HG03025 (cell line): ENCODE measurements around the gene DPY19L1.
A peak's percentile ranks its signal among the peaks of the same experiment; 100 is the strongest.
"Not testable (repeated sequence)": the region's sequence is repeated elsewhere in the genome, so short reads cannot be mapped to it uniquely, and the experiment has no call there.

Experiments
- ATAC-seq: cut with Tn5 transposase; IDR thresholded peaks from one replicate; pipeline ENCODE4 v1.9.1; 2021; ENCODE audit warnings: mild to moderate bottlenecking, moderate library complexity; ENCODE audit not compliant: unreplicated experiment, low FRiP score

The DPY19L1 gene

DNA sequence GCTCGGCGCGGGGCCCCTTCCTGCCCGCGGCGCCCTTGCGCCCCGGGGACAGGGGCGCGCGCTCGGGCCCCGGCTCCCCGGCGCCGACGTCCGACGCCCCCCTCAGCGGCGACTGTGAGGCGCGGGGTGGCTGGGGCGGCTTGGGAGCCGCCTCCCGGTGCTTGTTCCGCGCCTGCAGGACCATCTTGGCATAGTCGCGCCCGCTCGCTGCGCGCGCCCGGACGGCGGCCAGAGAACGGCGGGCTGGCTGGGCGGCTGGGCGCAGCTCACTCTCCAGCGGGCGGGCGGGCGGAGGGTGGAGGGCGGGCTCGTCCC lies at the start of gene DPY19L1:
Gene DPY19L1 (minus strand): TSS at position 275 of the 315 bp plus-strand sequence. CDS start 91 bp downstream, at position 184.
- peak; percentile 16 for ATAC-seq

DNA sequence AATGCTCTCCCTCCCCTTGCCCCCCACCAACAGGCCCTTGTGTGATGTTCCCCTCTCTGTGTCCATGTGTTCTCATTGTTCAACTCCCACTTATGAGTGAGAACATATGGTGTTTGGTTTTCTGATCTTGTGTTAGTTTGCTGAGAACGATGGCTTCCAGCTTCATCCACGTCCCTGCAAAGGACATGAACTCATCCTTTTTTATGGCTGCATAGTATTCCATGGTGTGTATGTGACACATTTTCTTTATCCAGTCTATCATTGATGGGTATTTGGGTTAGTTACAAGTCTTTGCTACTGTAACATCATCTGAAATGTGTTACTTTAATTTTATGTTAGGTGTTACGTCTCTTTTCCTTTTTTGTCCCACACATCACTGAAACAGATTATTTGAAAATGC lies 42.2 kb upstream of the DPY19L1 start:
- ATAC-seq, result not testable (repeated sequence)

DNA sequence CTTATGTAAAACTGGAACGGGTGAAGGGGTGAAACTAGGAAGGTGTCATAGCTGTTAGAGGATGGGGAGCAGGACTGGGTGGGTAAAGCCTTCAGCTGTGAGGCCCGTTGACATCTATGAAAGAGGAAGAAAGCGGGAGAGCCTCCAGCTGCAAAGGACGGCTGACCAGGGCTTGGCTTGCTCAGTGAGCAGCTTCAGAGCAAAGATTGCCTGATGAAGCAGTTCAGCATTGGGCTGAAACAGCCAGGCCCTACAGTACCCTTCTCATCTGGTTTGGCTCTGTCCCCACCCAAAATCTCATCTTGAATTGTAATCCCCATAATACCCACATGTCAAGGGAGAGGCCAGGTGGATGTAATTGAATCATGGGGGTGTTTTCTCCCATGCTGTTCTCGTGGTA lies 36.7 kb upstream of the DPY19L1 start:
- not testable (repeated sequence) for ATAC-seq

DNA sequence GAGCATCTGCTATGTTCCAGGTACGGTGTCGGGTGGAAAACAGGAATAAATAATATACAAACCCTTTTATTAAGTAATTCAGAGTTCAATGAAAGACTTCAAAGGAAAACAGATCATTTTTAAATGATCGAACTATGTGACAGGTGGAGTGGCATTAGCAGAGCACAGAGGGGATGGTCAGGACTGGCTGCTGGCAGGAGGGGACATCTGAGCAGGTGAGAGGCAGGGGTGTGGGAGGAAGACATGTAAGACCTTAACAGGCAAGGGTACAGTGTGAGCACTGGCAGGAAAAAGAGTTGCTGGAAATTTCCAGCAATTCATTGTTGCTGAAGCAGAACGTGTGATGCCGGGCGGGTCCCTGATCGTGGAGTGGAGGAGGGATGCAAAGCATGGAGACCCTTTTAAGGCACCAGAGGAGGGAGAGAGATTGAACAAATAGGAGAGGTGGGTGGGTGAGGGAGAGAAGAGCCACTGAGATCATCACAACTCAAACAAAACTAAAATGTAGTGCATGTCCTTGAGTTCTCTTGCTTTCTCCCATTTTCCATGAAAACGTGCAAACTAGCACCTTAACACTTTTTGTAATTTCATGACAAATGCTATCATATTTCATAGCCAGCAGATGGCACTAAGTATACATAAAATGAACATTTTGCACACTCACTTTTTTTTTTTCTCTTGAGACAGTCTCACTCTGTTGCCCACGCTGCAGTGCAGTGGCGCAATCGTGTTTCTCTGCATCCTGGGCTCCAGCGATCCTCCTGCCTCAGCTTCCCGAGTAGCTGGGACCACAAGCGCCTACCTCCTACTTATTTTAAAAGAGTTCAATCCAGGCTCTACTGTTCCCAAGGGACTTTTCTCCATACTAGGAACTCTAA lies 35.9 kb upstream of the DPY19L1 start:
- not testable (repeated sequence) for ATAC-seq

DNA sequence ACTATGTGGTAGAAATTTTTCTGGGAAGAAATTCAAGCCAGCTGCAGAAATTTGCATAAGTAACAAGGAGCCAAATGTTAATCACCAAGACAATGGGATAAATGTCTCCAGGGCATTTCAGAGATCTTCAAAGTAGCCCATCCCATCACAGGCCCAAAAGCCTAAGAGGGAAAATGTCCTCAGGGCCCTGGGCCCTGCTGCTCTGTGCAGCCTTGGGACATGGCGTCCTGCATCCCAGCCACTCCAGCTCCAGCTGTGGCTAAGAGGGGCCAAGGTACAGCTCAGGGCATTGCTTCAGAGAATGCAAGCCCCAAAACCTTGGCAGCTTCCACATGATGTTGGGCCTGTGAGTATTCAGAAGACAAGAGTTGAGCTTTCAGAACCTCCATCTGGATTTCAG lies 31.8 kb upstream of the DPY19L1 start:
- not testable (repeated sequence) for ATAC-seq

DNA sequence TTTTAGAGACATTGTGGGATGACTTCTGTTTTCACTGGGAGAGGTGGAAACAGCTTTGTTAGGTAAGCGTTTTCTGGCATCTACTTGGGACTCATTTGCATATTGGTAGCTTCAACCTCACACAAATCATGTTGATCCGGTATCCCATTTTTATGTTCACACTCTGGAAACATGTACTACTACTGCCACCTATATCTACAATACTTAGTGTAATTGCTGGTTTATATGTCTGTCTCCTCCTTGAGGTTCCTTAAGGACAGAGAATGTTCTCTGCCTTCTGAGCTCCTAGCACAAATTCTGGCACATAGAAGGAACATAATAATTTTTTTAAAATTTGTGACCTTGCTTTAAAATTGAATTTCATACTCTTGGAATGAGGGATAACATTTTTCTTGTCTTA lies 28.1 kb upstream of the DPY19L1 start:
- not testable (repeated sequence) for ATAC-seq

DNA sequence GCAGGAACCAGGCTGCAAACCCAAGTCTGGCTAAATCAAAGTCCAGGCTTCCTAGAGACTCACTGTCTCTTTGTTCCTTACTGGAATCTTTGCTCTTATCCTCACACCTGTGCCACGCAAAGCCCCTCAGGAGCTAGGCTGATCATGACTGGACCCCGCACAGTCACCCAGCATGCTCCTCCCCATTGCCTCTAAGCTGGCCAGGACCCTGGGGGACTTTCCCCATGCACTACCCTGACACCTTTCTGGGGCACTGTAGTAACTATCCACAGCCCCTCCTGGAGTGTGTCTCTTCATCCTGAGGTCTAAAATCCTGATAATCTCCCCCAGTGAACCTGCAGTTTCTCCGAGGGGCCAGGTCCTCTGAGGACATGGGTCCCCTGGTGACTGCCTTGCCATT lies 21.3 kb upstream of the DPY19L1 start:
- not testable (repeated sequence) for ATAC-seq

DNA sequence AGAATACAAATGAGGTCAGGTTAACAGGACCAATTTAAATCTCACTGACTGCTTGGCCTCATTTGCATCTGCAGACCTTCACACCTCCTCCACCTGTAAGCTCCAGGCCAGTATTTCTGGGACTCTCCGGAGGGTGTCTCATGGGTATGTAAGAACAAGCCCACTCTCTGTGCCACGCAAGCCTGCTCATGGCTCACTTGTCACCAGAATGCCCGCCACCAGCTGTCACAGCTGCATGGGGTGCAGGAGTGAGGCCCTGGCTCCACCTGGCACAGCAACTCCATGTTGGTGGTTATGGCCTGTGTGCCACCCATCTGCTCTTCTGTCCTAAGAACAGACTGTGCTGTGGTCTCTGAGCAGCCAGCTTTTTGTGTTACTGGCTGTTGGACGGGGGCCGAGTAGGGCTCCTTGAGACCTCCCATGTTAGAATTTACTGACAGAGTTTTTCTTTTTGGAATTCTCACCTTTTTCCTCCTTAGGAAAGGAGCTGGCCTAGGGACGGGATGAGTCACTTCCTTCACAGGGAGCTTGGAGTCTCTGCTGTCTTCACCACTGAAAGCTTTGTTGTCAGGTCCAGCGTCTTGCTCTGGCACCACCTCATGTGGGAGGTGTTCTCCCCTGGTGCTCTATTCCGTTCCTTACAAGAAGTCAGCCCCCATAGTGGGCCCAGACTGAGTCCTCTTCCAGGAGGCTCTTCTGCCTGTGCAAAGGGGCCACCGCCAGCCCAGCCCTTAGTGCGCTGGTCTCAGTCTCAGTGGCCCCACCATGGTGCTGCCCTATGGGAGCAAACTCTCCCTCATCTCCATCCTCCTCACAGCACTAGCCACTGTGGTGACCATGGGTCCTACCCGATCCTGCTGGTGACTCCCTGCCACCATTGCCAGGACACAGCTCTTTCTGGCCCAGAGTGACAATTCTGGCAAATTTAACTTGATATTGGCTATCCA lies 20.5 kb upstream of the DPY19L1 start:
- ATAC-seq, result not testable (repeated sequence)

DNA sequence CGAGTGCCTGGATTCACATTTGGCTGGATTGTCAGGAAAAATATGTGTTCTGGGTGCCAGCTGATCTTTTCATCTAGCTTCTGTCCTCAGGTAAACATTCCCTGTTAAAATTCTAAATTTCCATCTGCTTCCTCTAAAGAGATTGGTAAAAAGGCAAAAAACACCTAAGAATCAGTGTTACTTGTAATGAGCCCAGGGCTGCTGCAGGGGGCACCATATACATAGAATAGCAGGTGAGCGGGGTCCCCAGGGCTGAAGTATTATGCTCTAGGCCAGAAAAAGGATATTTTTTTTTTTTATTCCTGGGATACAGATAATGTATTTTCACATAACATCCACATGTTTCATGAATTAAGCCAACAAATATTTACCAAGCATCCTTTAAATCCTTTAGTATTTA lies 18.4 kb upstream of the DPY19L1 start:
- ATAC-seq, result not testable (repeated sequence)

DNA sequence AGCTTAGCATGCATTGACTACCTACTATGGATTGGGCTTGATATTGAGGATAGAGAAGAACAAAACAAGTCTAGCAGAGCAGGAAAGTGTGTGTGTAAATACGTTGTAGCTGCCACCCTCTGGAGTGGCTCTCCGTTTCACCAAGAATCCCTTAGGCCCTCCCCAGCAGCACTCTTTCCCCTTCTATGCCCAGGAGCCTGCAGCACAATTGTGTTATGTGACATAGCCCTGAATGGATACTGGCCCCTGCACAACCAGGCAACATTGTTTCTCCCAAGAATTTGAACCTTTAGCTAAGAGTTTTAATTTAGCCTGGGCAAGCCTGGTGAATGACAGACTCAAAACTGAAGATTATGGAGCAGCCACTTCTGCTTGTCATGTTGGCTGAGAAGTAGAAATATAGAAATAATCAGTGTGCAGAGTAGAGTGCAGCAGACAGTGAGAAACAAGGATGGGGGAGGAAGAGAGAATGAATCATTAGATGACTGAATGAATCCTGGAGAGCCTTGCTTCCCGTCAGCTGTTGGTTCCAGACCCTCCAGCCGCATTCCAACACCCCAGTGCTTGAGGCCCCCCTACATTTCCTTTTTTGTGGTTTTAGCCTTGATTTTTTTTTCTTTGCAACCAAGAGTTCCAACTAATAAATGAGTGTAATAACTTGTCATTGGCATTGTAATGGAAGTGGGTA lies 16.3 kb upstream of the DPY19L1 start:
- ATAC-seq, result not testable (repeated sequence)

DNA sequence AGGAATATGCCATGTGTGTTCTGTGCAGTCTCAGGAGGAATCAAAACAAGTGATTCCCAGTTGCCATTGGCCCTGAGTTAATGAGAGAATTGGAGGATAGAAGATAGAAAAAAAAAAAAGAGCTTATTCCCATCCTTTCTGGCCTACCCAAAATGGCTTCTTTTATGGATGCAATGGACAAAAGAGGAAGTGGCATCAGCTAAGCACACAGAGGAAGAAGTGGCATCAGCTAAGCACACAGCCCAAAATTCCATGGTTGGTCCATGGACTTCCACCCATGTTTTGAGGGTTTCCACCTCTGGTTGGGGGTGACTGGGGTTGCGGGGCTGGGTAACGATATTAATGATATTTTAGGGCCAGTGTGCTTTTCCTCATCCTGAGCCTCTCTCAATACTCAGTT lies 11.1 kb upstream of the DPY19L1 start:
- ATAC-seq, result not testable (repeated sequence)

DNA sequence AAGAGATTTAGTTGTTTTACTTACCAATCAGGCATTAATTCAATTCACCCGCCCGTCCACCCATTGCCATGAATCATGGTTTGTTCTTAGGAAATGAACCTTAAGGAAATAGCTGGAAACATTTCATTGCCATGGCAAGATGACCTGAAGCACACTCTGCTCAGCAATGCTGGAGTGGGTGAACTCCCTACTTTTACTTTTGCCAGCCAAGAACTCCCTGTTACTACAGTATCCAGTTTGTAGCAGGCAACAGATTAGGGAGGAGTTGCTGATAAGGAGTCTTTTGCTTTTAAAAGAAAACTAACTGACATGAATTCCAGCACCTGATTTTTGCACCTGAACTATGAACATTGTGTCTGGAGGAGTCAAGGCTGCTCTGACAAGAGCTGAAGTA lies 10.6 kb upstream of the DPY19L1 start:
- not testable (repeated sequence) for ATAC-seq

DNA sequence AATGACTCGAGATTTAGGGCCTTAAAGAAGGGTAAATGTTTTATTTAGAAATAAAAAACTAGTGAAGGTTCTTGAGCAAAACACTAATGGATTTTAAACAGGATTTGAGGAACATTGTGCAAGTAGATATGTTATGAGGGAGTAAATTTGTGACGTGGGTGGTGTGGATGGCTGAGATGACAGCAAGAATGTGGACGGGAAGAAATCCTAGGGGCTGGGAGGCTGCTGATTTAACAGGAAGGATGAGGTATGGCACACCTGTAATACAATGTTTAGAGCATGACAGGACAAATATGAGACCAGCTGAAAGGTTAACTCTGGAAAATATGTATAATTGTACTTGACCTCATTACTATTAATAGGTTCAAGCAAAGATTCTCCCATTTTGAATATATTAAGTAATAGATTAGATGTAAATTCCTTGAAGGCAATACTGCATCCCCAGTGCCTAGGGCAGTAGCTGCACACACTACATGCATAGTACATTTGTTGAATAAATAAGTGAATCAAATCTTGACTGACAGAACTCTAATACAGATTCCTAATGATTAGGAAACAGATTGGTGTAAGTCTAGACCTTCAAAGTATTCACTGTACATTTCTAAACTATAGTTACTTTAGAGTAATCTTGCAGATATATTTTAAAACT lies 10.1 kb upstream of the DPY19L1 start:
- ATAC-seq, result not testable (repeated sequence)

DNA sequence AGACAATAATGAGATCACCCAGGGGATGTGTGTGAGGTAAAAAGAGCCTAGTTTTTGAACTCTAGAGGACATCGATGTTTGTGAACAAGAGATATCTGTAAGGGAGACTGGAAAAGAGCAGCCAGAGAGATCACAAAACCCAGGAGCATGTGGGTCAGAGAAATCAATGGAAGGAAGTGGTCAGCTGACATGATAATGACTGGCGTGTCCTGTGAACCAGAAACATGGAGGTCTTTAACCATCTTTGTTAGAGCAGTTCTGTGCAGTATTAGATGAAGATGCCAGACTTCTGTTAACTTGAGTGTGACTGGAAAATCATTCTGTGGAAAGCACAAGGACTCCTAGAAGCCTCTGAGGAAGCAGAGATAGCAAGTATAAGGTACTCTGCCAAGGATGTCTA lies 6.0 kb upstream of the DPY19L1 start:
- ATAC-seq, result not testable (repeated sequence)

DNA sequence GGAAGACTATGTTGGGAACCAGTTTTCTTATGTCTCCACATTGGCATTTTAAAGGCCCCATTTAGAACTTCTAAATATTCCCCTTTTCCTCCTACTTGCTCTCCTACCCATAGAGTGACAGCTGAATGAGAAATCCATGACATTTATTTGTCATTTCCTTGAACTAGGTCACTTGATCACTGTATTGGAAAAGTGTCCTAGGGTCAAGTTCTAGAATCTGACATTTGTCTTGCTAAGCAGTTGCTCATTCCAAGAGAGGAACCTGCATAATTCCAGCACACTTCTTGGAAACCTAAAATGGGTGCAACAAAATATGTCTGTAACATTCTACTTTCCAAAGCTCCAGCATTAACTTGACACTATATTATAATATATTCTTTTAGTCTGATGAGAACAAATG lies 3.6 kb upstream of the DPY19L1 start:
- no peak for ATAC-seq

DNA sequence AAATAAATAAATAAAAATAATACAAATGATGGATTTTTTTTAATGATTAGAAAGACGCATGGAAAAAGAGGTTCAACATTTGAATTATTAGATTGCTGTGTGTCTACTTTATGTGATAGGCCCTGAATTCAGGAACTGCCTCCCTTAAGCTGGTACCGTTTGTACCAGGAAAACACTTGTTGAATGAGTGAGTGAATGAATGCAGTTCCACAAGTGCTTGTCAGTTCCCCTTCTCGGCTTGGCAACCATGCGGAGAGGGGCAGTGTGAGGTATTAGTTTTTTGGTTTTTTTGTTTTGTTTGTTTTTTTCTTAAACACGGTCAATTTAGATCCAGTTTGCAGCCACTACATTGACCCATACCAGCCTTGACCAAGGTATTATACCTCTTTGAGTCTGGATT lies 2.1 kb upstream of the DPY19L1 start:
- no peak for ATAC-seq

DNA sequence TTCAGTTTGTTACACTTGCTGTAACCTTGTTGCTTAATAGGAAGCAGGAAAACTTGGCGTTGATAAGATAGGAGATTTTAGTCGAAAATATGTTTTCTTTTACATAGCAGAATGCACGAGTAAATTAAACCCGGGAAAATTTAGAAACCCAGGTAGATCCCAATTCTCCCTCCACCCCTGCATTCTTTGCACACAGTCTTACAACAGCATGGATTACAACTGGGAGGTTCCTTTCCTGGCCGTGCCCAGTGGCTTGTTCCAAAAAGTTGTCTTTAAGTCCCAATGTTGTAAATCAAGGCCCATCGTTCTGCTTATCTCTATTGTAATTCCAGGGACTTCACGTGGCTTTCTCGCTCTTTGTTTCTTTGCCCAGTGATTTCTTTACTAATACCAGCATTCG lies 1.1 kb upstream of the DPY19L1 start:
- no peak for ATAC-seq

DNA sequence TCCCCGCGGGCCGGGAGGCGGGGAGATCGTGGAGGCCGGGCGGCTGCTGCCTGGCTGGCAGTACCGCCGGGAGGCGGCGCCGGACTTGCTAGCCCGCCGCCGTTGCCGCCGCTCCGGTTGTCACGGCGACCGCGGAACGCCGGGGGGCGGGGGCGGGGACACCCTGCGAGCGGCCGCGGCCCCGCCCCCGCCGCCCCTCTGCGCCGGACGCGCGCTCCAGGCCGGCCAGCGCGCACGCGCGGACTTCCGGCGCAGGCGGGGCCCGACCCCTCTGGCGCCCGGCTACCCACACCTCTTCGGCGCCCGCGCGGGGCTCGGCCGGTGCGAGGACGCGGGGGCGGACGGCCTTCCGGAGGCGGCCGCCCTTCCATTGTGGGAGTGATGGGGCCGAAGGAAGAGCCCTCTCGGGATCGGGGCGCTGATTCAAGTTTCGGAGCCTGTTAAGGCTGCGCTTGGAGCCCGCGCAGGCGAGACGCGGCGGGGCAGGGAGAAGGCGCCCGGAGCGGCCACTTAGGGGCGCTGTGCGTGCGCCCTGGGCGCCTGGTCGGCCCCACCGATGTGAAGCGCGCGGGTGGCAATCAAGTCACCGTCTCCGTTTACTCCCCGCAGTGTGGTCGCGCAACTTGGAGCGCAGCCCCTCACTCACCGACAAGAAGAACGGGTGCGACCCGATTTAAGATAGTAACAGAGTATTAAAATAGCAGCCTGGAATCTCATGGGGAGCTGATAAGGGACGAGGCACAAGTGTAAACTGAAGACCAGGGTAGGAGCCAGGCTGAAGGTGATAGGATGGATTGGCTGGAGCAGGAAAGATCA lies 449 bp upstream of the DPY19L1 start:
- ATAC-seq, result peak; percentile 79

DNA sequence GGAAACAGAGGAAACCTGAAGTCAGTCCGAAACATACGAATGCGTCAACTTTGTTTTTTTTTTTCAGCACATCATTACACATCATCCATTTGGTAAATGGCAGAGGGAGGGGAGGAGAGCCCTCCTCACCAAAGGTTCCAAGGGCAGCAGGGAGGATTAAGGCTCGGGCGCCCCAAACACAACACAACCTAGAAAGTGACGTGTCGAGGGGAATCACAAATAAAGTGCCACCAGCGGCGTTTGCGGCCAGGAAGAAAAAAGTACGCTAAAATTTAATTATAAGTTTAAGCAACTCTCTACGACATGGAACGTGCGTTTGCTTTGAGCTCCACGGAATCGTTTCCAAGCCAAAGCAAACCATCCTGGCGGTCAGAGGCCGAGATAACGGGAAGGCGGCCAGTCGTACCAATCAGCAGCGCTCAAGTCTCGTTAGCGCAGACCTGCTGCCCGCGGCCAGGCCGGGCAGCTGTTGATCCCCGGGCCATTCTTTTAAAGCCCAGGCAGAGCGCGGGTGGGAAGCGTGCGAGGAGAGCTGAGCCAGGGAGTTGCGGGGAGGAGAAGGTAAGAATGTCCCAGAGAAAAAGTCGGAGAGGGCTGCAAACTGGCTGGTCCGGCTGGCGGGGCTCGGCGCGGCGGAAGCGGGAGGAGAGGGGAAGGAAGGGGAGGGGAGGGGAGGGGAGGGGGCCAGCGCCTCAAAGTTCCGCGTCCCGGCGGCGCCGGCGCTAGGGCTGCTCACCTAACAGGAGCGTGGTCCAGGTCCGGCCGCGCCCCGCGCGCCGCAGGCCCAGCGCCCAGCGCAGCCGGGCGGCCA lies 719 bp downstream of the DPY19L1 start:
- ATAC-seq, result peak; percentile 13
